ENCODE measurements around the gene RNF17. TPM values are rescaled to one million over a fixed set of nuclear protein-coding genes. Genes with fewer than 3 reads are reported as not detected.

Gene RNF17, protein sequence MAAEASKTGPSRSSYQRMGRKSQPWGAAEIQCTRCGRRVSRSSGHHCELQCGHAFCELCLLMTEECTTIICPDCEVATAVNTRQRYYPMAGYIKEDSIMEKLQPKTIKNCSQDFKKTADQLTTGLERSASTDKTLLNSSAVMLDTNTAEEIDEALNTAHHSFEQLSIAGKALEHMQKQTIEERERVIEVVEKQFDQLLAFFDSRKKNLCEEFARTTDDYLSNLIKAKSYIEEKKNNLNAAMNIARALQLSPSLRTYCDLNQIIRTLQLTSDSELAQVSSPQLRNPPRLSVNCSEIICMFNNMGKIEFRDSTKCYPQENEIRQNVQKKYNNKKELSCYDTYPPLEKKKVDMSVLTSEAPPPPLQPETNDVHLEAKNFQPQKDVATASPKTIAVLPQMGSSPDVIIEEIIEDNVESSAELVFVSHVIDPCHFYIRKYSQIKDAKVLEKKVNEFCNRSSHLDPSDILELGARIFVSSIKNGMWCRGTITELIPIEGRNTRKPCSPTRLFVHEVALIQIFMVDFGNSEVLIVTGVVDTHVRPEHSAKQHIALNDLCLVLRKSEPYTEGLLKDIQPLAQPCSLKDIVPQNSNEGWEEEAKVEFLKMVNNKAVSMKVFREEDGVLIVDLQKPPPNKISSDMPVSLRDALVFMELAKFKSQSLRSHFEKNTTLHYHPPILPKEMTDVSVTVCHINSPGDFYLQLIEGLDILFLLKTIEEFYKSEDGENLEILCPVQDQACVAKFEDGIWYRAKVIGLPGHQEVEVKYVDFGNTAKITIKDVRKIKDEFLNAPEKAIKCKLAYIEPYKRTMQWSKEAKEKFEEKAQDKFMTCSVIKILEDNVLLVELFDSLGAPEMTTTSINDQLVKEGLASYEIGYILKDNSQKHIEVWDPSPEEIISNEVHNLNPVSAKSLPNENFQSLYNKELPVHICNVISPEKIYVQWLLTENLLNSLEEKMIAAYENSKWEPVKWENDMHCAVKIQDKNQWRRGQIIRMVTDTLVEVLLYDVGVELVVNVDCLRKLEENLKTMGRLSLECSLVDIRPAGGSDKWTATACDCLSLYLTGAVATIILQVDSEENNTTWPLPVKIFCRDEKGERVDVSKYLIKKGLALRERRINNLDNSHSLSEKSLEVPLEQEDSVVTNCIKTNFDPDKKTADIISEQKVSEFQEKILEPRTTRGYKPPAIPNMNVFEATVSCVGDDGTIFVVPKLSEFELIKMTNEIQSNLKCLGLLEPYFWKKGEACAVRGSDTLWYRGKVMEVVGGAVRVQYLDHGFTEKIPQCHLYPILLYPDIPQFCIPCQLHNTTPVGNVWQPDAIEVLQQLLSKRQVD (N-terminal part only)
- total RNA-seq, result under 1 TPM in 1 of 3 donors, not detected in 2; 0.29 TPM

DNA sequence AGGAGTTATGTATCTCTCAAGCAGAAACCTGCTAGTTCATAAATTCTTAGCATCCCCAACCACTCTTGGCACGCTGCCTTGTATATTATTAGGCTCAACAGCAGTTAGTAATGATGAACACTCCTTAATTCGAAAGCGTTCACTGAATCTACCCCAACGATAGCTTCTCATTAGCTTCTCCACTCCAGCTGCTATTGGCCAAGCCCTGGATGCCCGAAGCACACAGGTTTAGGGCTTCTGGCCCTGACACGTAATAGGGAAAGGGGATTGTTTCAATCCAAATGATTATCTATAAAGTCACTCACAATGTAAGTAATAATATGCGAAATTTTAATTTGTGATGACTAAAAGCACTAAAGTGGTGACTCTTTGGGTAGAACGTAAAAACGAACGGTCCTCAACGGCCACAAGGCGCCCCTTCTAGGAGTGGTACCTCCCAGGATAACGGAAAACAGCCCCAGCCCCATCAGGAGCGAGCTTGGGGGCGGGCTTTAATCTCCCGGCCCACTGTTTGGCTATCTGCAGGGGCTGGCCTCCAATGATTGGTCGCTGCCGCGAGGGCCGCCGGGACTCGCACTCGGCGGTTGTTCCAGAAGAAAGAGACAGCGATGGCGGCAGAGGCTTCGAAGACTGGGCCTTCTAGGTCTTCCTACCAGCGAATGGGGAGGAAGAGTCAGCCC lies at the start of gene RNF17:
RNF17 (plus strand) TSS at position 574 of the 680 bp plus-strand sequence; CDS start at position 609, 35 bp downstream.
- no peaks in the 10 kb centered on the region for H3K36me3 ChIP-seq
- TF ChIP-seq, protein P1, sequence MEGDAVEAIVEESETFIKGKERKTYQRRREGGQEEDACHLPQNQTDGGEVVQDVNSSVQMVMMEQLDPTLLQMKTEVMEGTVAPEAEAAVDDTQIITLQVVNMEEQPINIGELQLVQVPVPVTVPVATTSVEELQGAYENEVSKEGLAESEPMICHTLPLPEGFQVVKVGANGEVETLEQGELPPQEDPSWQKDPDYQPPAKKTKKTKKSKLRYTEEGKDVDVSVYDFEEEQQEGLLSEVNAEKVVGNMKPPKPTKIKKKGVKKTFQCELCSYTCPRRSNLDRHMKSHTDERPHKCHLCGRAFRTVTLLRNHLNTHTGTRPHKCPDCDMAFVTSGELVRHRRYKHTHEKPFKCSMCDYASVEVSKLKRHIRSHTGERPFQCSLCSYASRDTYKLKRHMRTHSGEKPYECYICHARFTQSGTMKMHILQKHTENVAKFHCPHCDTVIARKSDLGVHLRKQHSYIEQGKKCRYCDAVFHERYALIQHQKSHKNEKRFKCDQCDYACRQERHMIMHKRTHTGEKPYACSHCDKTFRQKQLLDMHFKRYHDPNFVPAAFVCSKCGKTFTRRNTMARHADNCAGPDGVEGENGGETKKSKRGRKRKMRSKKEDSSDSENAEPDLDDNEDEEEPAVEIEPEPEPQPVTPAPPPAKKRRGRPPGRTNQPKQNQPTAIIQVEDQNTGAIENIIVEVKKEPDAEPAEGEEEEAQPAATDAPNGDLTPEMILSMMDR (IDR thresholded peaks at IDR 0.05), result no peak
- no peak for TF ChIP-seq POLR2A (IDR thresholded peaks at IDR 0.05)
- intact Hi-C loops (cut with DNase I; ENCODE audit: low total_unique reads), result no loop called here
- DNase-seq (ENCODE audit: low spot score in 2 of 2), result no peak
- H3K27ac ChIP-seq, result no peak within 1 kb of the TSS
- H3K4me1 ChIP-seq, result no peaks in the 10 kb centered on the region
- peaks cover 0 to 9% of the 10 kb centered on the region in 2 donors for H3K9me3 ChIP-seq
- H3K4me3 ChIP-seq, result no peak within 1 kb of the TSS
- H3K27me3 ChIP-seq, result no peaks in the 10 kb centered on the region

DNA sequence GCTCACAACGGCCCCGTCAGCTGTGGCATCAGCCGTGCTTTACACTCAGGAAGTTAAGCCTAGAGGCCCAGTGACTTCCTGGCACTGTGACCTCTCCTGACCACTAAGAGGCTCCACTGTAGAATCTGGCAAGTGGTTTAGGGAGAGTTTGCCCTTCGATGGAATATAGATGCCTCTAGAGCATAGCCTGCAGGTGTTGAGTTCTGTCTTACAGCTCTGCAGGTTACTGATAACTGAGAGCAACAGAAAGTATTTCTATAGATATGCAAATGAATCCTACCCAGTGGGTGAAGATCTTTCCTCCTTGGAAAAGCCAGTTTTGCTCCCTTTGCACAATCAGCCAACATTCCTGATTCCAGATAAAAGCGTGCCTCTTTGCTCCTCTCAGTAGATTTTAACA lies 48.0 kb upstream of the RNF17 start:
- Histone ChIP-seq H3K4me1 (no peaks in the 10 kb centered on the region), H3K27ac (no peak overlapping the region), H3K4me3 (no peak overlapping the region), H3K36me3 (no peaks in the 10 kb centered on the region), H3K27me3 (no peaks in the 10 kb centered on the region), H3K9me3 (no peaks in the 10 kb centered on the region)
- TF ChIP-seq POLR2A (IDR thresholded peaks at IDR 0.05) (no peak), POLR2AphosphoS5 (IDR thresholded peaks at IDR 0.05) (no peak)
- intact Hi-C loops (cut with DNase I; ENCODE audit: low total_unique reads), result no loop called here
- no peak for DNase-seq (ENCODE audit: low spot score in 2 of 2)

DNA sequence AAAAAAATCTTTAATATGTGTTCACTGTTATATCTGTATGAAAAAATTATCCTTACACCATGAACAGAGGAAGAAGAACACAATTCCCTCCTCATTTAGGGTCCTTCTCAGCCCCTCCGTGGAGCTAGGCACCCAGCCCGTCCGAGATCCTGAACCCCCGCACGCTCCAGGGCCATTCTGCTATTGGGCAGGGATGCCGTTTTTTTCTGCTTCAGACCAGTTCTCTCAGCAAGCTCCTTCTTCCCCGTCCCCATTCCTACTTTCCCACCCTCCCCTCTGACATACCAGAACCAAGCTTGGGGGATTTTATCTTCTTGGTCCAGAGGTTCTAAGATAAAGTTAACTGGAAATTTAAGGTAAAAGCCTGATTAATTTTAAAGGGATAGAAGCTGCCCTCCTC lies 47.5 kb upstream of the RNF17 start:
- no peaks in the 10 kb centered on the region for H3K4me1 ChIP-seq
- H3K27ac ChIP-seq, result no peak overlapping the region
- TF ChIP-seq POLR2AphosphoS5 (IDR thresholded peaks at IDR 0.05) (no peak), POLR2A (IDR thresholded peaks at IDR 0.05) (no peak)
- TF ChIP-seq, protein P1 (IDR thresholded peaks at IDR 0.05), result no peak
- no peak overlapping the region for H3K4me3 ChIP-seq
- H3K36me3 ChIP-seq, result no peaks in the 10 kb centered on the region
- H3K27me3 ChIP-seq, result no peaks in the 10 kb centered on the region
- intact Hi-C loops (cut with DNase I; ENCODE audit: low total_unique reads), result no loop called here
- no peaks in the 10 kb centered on the region for H3K9me3 ChIP-seq
- no peak for DNase-seq (ENCODE audit: low spot score in 2 of 2)

DNA sequence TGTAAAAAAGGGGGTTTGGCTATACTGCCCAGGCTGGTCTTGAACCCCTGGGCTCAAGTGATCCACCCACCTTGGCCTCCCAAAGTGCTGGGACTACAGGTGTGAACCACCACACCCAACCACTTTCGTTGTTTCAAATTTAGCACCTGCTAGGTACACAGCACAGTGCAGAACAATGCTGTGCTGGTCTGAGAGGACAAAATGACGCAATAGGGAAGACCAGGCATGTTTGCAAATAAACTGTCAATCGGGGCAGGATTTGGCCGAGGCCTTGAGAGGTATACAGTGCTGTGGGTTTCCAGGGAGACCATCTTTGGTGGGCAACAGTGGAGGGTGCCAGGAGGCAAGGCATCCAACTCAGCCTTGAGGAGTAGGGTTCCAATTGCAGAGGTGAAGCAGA lies 46.8 kb upstream of the RNF17 start:
- Histone ChIP-seq H3K27ac (no peak overlapping the region), H3K36me3 (no peaks in the 10 kb centered on the region), H3K27me3 (no peaks in the 10 kb centered on the region), H3K4me1 (no peaks in the 10 kb centered on the region), H3K4me3 (no peak overlapping the region), H3K9me3 (no peaks in the 10 kb centered on the region)
- no peak for DNase-seq (ENCODE audit: low spot score in 2 of 2)
- no peak for TF ChIP-seq POLR2AphosphoS5 (IDR thresholded peaks at IDR 0.05)
- no peak for TF ChIP-seq POLR2A (IDR thresholded peaks at IDR 0.05)
- TF ChIP-seq, protein P1 (IDR thresholded peaks at IDR 0.05), result no peak
- intact Hi-C loops (cut with DNase I; ENCODE audit: low total_unique reads), result no loop called here
